ENCODE measurements around the gene PRKCE.

The PRKCE gene

GRCh38 chr2:45973426-45973825 lies 322.0 kb downstream of the PRKCE start:
- no peak overlapping the region for H3K4me3 Mint-ChIP-seq
- no peaks in the 10 kb centered on the region for H3K36me3 Mint-ChIP-seq
- no peaks in the 10 kb centered on the region for H3K9me3 Mint-ChIP-seq
- H3K4me1 Mint-ChIP-seq = no peaks in the 10 kb centered on the region
- H3K27ac Mint-ChIP-seq = no peak overlapping the region
- no peak for DNase-seq
- CTCF ChIA-PET = no interaction called here
- H3K27me3 Mint-ChIP-seq = peaks cover 8% of the 10 kb centered on the region

- Mint-ChIP-seq H3K4me3 (no peak overlapping the region), H3K36me3 (no peaks in the 10 kb centered on the region), H3K4me1 (peaks cover 2% of the 10 kb centered on the region), H3K27me3 (peaks cover 8% of the 10 kb centered on the region), H3K9me3 (no peaks in the 10 kb centered on the region), H3K27ac (no peak overlapping the region)
- DNase-seq = no peak
- CTCF ChIA-PET = no interaction called here
Measured at GRCh38 chr2:45974056-45974455, 322.6 kb downstream of the PRKCE start.

GRCh38 chr2:45974762-45975408 lies 323.4 kb downstream of the PRKCE start:
- CTCF ChIA-PET = no interaction called here
- H3K27ac Mint-ChIP-seq = no peak overlapping the region
- no peak for DNase-seq

GRCh38 chr2:45975752-45976517 lies 324.5 kb downstream of the PRKCE start:
- Mint-ChIP-seq H3K27me3 (peaks cover 3% of the 10 kb centered on the region), H3K9me3 (no peaks in the 10 kb centered on the region), H3K4me1 (peaks cover 8% of the 10 kb centered on the region), H3K27ac (no peak overlapping the region), H3K36me3 (no peaks in the 10 kb centered on the region), H3K4me3 (no peak overlapping the region)
- no peak for DNase-seq
- CTCF ChIA-PET = interaction anchor here (1.1 kb wide), 1 partner anchor 40 kb away, joined by 3 read pairs; no protein-coding TSS in a partner anchor

More at GRCh38 chr2:45974762-45975408, 323.4 kb downstream of the PRKCE start:
- no peak overlapping the region for H3K4me3 Mint-ChIP-seq
- H3K9me3 Mint-ChIP-seq = no peaks in the 10 kb centered on the region
- peaks cover 3% of the 10 kb centered on the region for H3K27me3 Mint-ChIP-seq
- H3K4me1 Mint-ChIP-seq = peaks cover 8% of the 10 kb centered on the region
- H3K36me3 Mint-ChIP-seq = no peaks in the 10 kb centered on the region

GRCh38 chr2:45978302-45978859 lies 326.9 kb downstream of the PRKCE start:
- Mint-ChIP-seq H3K9me3 (no peaks in the 10 kb centered on the region), H3K27me3 (peaks cover 3% of the 10 kb centered on the region), H3K4me1 (peaks cover 8% of the 10 kb centered on the region), H3K27ac (no peak overlapping the region), H3K36me3 (no peaks in the 10 kb centered on the region), H3K4me3 (no peak overlapping the region)
- CTCF ChIA-PET = interaction anchor here (1.5 kb wide), 1 partner anchor 295 kb away, joined by 4 read pairs; no protein-coding TSS in a partner anchor
- DNase-seq = no peak

- Mint-ChIP-seq H3K9me3 (no peaks in the 10 kb centered on the region), H3K27me3 (peaks cover 2% of the 10 kb centered on the region), H3K27ac (no peak overlapping the region), H3K4me3 (no peak overlapping the region), H3K4me1 (peaks cover 8% of the 10 kb centered on the region), H3K36me3 (no peaks in the 10 kb centered on the region)
- no peak for DNase-seq
- CTCF ChIA-PET = interaction anchor here (1.5 kb wide), 1 partner anchor 295 kb away, joined by 4 read pairs; no protein-coding TSS in a partner anchor
Measured at GRCh38 chr2:45979065-45979464, 327.6 kb downstream of the PRKCE start.

GRCh38 chr2:45980161-45980865 lies 328.8 kb downstream of the PRKCE start:
- Mint-ChIP-seq H3K4me1 (peaks cover 8% of the 10 kb centered on the region), H3K27ac (no peak overlapping the region), H3K4me3 (no peak overlapping the region), H3K9me3 (no peaks in the 10 kb centered on the region), H3K36me3 (no peaks in the 10 kb centered on the region), H3K27me3 (no peaks in the 10 kb centered on the region)
- no peak for DNase-seq
- CTCF ChIA-PET = interaction anchor here (1.5 kb wide), 1 partner anchor 296 kb away, joined by 4 read pairs; no protein-coding TSS in a partner anchor

- CTCF ChIA-PET = no interaction called here
- Mint-ChIP-seq H3K36me3 (no peaks in the 10 kb centered on the region), H3K9me3 (no peaks in the 10 kb centered on the region), H3K4me1 (peaks cover 8% of the 10 kb centered on the region), H3K27me3 (no peaks in the 10 kb centered on the region), H3K4me3 (no peak overlapping the region), H3K27ac (no peak overlapping the region)
- no peak for DNase-seq
Measured at GRCh38 chr2:45981384-45981930, 330.0 kb downstream of the PRKCE start.

- DNase-seq = no peak
- H3K9me3 Mint-ChIP-seq = no peaks in the 10 kb centered on the region
- no peak overlapping the region for H3K4me3 Mint-ChIP-seq
- H3K27me3 Mint-ChIP-seq = no peaks in the 10 kb centered on the region
- H3K4me1 Mint-ChIP-seq = peaks cover 8% of the 10 kb centered on the region
- H3K36me3 Mint-ChIP-seq = no peaks in the 10 kb centered on the region
- no peak overlapping the region for H3K27ac Mint-ChIP-seq
- CTCF ChIA-PET = interaction anchor here (1.6 kb wide), 1 partner anchor 11 kb away, joined by 6 read pairs; no protein-coding TSS in a partner anchor
Measured at GRCh38 chr2:45982096-45982495, 330.6 kb downstream of the PRKCE start.

GRCh38 chr2:45983213-45983612 lies 331.7 kb downstream of the PRKCE start:
- no peak for DNase-seq
- Mint-ChIP-seq H3K9me3 (no peaks in the 10 kb centered on the region), H3K27me3 (no peaks in the 10 kb centered on the region), H3K4me3 (no peak overlapping the region), H3K36me3 (no peaks in the 10 kb centered on the region), H3K4me1 (peaks cover 8% of the 10 kb centered on the region), H3K27ac (no peak overlapping the region)
- CTCF ChIA-PET = interaction anchor here (1.4 to 1.6 kb wide), 2 partner anchors 10 to 476 kb away, joined by 3 to 6 read pairs; no protein-coding TSS in a partner anchor

GRCh38 chr2:45984366-45984765 lies 332.9 kb downstream of the PRKCE start:
- Mint-ChIP-seq H3K27ac (no peak overlapping the region), H3K4me3 (no peak overlapping the region), H3K27me3 (no peaks in the 10 kb centered on the region)

GRCh38 chr2:45984896-45985473 lies 333.5 kb downstream of the PRKCE start:
- CTCF ChIA-PET = no interaction called here
- no peak for DNase-seq
- no peaks in the 10 kb centered on the region for H3K4me1 Mint-ChIP-seq
- H3K36me3 Mint-ChIP-seq = no peaks in the 10 kb centered on the region
- no peaks in the 10 kb centered on the region for H3K9me3 Mint-ChIP-seq
- no peak overlapping the region for H3K4me3 Mint-ChIP-seq
- no peak overlapping the region for H3K27ac Mint-ChIP-seq
- no peaks in the 10 kb centered on the region for H3K27me3 Mint-ChIP-seq

More at GRCh38 chr2:45984366-45984765, 332.9 kb downstream of the PRKCE start:
- DNase-seq = no peak
- CTCF ChIA-PET = interaction anchor here (0.6 kb wide), 1 partner anchor 15 kb away, joined by 3 read pairs; no protein-coding TSS in a partner anchor
- no peaks in the 10 kb centered on the region for H3K36me3 Mint-ChIP-seq
- H3K4me1 Mint-ChIP-seq = peaks cover 3% of the 10 kb centered on the region
- H3K9me3 Mint-ChIP-seq = no peaks in the 10 kb centered on the region

GRCh38 chr2:45986509-45986908 lies 335.0 kb downstream of the PRKCE start:
- Mint-ChIP-seq H3K36me3 (no peaks in the 10 kb centered on the region), H3K4me1 (no peaks in the 10 kb centered on the region), H3K4me3 (no peak overlapping the region), H3K27me3 (no peaks in the 10 kb centered on the region), H3K9me3 (no peaks in the 10 kb centered on the region), H3K27ac (no peak overlapping the region)
- DNase-seq = no peak
- CTCF ChIA-PET = no interaction called here
